Thyroid gland (tissue), 4 donors: ENCODE measurements around the gene ETFB.

Source experiments
- POLR2A ChIP-seq, 2 donors: fragments of 450-650 bp; IDR thresholded peaks; one replicate each; pipeline ENCODE4 v1.6.1; 2017; ENCODE audit warnings: antibody characterized with exemption in 2 of 2, mild to moderate bottlenecking in 2 of 2, moderate library complexity in 1 of 2
- TF ChIP-seq, protein P1 (sequence below), 6 experiments: fragments of 200-600 bp in 3 of 6; fragments of 450-650 bp in 3 of 6; sonication (generic) in 3 of 6; IDR thresholded peaks; one replicate each; pipeline ENCODE4 v1.5.1; 2016 to 2019; ENCODE audit warnings: antibody characterized with exemption in 6 of 6, mild to moderate bottlenecking in 2 of 6, inconsistent platforms in 1 of 6, moderate library complexity in 1 of 6

GRCh38 chr19:51326216-51327065 is 39.7 kb downstream of the ETFB start:
- TF ChIP-seq, protein P1, sequence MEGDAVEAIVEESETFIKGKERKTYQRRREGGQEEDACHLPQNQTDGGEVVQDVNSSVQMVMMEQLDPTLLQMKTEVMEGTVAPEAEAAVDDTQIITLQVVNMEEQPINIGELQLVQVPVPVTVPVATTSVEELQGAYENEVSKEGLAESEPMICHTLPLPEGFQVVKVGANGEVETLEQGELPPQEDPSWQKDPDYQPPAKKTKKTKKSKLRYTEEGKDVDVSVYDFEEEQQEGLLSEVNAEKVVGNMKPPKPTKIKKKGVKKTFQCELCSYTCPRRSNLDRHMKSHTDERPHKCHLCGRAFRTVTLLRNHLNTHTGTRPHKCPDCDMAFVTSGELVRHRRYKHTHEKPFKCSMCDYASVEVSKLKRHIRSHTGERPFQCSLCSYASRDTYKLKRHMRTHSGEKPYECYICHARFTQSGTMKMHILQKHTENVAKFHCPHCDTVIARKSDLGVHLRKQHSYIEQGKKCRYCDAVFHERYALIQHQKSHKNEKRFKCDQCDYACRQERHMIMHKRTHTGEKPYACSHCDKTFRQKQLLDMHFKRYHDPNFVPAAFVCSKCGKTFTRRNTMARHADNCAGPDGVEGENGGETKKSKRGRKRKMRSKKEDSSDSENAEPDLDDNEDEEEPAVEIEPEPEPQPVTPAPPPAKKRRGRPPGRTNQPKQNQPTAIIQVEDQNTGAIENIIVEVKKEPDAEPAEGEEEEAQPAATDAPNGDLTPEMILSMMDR (IDR thresholded peaks at IDR 0.05), result no peak
- no peak for TF ChIP-seq POLR2A (IDR thresholded peaks at IDR 0.05)
